ENCODE measurements around the gene NNAT.
"Not testable (repeated sequence)": the region's sequence is repeated elsewhere in the genome, so short reads cannot be mapped to it uniquely, and the experiment has no call there.

NNAT gene, protein sequence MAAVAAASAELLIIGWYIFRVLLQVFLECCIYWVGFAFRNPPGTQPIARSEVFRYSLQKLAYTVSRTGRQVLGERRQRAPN

DNA sequence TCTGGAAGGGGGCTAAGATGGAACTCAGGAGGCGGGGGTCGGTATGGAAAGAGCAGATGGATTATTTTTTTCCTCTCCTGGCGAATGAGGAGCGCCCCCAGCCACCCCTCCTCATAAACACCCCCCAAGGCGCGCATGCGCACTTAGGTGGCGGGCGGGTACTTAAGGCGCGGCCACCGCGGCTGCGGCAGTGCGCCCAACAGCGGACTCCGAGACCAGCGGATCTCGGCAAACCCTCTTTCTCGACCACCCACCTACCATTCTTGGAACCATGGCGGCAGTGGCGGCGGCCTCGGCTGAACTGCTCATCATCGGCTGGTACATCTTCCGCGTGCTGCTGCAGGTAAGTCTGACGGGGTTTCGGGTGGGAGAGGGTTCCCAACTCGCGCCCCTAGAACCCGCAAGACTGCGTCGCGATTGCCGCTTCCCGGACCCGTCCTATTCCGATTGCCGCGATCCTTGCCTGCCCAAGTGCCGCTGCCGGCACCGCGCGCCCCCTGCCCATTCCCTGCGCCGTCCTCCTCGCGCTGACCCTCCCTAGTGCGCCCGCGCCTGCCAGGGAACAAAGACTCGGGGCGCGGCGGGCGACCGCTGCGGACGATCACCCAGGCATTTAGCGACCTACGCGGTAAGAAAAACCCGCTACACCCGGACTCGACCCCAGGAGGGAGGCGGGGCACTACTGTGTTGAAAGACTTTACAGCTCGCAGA, at the start of gene NNAT:
TSS of gene NNAT (plus strand) at position 190 of the 711 bp plus-strand sequence. CDS start at position 272, 82 bp downstream.
- no peak for DNase-seq (ENCODE audit: low read depth)

DNA sequence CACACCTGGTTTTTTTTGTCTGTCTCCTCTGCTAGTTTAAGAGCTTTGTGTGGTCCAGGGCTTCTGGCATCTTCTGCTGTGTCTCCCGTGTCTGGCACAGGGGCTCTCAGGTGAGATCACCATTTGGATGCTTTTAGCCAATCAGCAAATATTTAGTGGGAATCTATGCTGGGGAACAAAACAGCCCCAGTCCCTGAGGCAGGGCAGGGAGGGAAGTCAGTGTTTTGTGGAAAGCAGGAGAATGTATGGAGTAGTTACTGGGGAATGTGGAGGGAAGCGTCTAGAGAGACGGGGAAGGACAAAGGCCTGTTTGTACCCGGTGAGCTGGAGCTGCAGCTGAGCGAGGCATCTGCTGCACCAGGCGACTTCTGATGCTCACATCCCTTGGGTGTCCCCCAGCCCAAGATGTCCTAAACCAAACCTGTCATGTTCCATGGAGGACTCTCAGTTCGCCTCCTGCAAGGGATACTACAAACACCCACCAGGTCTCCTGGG, 49.3 kb upstream of the NNAT start:
- no peak for DNase-seq (ENCODE audit: low read depth)

DNA sequence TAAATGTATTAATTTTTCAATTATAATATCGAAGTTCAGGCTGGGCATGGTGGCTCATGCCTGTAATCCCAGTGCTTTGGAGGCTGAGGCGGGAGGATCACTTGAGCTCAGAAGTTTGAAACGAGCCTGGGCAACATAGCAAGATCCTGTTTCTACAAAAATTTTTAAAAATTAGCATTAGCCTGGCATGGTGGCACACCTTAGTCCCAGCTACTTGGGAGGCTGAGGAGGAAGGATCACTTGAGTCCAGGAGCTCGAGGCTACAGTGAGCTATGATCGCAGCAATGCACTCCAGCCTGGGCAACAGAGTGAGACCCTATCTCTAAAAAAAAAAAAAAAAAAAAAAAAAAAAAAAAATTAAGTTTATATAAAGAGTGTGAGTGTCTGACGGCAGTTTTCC, 48.6 kb upstream of the NNAT start:
- not testable (repeated sequence) for DNase-seq (ENCODE audit: low read depth)

DNA sequence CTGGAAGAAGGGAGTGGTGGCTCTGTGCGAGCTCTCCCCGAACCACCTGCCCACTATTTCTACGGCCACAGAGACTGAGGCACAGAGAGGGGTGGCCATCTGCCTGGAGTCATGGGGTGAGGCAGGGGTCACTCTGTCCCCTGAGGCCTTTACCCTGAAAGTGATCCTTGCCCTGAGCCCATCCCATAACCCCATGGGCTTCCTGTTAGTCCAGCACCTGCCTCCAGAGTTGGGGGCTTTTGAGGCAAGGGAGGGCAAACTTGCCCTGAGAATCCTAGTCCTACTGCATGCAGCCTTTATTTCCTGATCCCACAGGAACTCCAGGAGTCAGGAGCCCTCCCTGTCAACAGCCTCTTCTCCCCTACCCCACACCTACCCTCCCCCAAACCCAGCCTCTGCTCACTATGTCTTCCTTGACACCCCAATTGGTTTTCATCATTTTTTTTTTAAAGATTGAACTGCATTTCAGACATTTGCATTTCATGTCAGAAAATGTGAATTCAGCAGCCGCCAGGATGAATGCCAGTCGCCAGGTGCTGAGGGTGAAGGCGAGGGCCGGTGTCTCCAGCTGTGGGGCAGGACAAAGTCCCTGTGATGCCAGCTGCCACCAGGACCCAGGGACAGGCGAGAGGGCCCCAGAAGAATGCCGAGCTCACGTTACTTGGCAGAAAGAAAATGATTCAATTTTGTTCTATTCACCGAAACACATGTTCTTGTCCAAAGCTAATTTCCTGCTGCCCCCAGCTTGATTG, 47.6 kb upstream of the NNAT start:
- no peak for DNase-seq (ENCODE audit: low read depth)

DNA sequence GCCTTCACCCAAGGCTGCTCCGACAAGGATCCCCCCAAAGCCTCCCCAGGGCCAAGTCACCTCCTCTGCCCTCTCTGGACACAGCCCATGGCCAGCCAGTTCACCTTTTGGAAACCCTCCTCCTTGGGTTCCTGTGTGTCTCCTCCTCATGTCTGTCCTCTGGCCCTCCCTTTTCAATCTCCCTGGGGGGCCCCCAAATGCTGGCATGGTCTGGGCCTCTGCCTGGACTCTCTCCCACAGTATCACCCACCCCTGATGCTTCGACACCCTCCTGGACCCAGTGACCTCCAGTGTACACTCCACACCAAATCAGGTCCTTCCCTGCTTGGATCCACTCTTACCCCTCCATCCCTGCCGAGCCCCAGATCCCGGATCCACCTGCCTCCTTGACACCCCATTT, 46.7 kb upstream of the NNAT start:
- no peak for DNase-seq (ENCODE audit: low read depth)

DNA sequence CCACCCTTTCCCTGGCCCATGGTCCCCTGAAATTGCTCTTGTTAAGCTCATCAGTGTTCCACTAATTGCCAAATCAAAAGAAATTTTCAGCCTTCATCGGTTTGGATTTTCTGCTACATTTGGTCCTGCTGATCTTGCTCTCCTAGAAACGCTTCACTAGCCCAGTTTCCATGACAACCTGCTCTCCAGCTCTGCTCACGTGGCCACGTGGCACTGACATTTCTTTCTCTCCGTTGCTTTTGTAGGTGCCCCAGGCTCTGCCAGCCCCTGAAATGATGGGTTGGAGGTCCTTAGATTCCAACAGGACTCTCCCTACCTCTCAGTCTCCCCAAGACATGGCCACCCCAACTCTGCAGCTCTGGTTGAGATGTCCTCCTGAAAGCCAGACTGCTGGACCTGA, 45.8 kb upstream of the NNAT start:
- no peak for DNase-seq (ENCODE audit: low read depth)

DNA sequence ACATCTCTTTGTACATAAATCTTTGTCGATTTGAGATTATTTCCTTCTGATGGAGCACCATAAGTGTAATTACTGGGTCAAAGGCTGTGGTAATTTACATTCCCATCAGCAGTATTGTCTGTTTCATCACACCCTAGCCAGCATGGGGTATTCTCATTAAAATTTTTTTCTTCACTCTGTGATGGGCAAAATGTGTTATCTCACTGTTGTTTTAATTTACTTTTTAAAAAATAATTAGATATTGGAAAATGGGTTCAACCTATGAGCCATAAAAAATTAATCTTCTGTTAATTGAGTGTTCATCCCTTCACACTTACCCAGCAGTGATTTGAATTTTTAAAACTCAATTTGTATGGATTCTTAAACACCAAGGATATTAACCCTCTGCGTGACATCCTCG, 44.0 kb upstream of the NNAT start:
- no peak for DNase-seq (ENCODE audit: low read depth)

DNA sequence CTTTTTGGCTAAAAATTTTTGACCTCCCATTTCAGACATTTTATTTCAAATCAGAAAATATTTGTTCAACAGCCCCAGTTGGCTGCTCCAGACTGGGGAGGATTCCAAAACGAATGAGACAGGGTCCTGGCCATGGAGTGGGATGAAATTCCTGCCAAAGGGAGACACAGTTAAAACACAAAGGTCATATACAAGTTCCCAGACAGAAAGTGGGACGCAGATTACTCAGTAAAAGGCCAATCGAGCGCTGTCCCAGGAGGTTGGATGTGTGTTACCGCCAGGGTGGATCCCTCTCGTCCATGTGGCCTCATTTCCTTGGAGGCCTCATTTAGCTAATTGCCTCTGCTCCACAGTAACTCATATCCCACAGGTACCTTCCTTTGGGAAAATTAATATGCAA, 41.8 kb upstream of the NNAT start:
- DNase-seq (ENCODE audit: low read depth): no peak

DNA sequence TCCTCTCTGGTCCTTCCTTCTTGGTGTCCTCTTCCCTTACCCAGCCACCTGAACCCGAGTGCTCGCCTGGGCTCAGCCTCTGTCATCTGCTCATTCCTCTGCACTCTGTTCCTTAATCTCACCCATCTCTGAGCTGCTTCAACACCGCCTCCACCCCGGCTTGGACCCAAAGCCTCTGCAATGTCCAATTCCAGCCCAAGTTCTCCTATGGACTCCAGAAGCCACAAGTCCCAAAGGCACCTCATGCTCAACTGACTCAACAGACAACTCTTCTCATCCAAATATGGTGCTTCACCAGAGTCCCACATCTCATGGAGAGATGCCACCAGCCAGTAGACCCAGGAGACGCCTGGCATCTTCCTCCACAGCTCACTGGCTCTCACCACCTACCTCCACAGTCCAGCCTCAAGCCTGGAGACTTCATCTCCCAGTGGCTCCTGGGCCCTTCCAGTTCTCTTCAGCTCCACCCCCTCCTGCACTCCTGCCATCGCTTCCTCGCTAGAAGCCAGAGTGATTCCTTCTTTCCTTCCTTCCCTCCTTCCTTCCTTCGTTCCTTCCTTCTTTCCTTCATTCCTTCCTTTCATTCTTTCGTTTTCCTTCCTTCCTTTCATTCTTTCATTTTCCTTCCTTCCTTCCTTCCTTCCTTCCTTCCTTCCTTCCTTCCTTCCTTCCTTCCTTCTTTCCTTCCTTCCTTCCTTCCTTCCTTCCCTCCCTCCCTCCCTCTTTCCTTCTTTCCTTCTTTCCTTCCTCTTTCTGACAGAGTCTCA, 40.9 kb upstream of the NNAT start:
- DNase-seq (ENCODE audit: low read depth): no peak

DNA sequence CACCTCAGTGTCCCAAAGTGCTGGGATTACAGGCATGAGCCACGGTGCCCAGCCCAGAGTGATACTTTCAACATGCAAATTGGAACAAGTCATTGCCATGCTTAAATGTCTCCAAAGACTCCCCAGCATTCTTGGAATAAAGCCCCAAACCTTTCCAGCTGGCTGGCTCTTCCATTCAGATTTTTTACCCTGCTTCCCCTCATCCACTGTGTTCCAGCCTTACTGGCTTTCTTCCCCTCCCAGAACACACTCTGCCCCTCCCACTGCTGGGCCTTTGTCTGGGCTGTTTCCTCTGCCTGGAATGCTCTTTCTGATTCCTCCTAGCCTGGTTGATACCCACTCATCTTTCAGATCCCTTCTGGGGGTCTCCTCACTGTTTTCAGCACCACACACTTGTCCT, 40.1 kb upstream of the NNAT start:
- no peak for DNase-seq (ENCODE audit: low read depth)

DNA sequence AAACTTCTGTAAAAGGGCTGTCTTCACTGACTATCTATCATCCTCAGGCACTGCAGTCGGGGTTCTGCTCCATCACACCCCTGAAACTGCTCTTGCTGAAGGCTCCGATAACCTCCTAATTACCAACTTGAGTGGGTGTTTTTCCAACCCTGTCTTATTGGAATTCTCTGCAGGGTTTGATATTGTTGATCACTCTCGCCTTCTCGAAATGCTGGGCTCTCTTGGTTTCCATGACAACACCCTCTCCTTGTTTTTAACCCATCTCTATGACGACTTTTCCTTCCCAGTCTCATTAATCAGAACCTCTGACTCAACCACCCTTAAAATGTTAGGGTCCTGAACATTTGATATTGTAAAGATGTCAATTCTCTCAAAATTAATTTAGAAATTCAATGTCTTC, 39.4 kb upstream of the NNAT start:
- no peak for DNase-seq (ENCODE audit: low read depth)

DNA sequence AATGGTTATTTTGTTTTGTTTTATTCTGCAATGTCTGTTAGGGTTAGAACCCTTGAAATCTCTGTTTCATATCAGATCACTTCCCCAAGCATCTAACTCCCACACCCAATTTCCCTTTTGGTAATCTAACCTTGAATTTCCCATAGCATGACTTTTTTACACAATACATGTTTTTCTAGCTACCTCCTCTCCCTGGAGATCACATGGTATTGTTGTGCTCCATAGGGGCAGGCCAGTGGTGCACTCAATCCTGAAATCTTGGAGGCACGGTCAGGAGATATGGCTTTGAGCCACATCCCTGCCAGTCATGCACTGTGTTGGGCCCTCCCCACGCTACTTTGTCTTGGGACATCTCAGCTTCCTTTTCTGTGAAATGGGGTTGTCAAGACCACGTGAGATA, 36.7 kb upstream of the NNAT start:
- DNase-seq (ENCODE audit: low read depth): no peak

DNA sequence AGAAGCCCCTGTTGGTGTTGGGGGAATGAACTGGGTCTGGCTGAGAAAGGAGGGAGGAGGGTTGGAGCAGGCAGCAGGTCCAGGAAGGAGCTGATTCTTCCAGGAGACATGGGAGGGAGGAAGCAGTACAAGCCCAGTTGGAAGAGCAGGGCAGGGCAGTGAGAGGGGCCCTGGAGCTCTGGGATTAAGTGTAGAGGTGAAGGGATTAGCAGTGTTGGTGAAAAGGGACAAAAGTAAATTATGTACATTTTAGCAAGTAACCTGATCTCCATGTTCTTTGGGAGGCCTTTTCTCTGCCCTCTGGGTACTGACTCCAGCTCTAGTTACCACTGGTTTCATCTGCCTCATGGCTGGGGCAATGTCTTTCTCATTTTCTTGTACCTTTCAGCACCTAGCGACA, 34.8 kb upstream of the NNAT start:
- not testable (repeated sequence) for DNase-seq (ENCODE audit: low read depth)

DNA sequence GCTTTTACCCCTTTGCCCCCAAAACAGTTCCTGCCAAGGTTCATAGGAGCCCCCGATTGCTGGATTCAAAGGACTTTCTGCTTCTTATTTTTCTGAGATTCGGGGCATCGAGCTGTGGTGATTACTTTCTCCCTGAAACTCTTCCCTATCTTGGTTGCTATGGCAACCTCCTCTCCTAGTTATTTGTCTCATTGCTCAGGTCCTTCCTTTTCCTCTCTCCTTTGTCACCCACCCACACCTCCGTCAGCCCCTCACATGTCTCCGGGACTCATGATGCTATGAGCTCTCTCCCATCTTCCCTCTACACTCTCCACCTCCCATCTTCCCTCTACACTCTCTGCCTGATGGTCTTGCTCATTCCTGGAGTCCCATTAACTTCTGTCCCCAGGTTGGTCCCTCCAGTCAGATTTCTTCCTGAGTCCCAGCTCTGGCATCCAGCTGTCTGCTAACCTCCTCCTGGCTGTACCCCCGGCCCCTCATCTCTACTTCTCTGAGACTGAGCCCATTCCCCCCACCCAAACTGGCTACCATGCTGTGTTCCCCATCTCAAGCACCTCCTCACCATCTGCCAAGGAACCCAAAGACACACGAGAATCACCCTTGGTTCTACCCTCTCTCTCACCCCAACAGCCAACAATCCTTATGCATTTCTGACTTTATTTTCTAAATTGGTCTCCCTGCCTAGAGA, 30.2 kb upstream of the NNAT start:
- DNase-seq (ENCODE audit: low read depth): no peak

DNA sequence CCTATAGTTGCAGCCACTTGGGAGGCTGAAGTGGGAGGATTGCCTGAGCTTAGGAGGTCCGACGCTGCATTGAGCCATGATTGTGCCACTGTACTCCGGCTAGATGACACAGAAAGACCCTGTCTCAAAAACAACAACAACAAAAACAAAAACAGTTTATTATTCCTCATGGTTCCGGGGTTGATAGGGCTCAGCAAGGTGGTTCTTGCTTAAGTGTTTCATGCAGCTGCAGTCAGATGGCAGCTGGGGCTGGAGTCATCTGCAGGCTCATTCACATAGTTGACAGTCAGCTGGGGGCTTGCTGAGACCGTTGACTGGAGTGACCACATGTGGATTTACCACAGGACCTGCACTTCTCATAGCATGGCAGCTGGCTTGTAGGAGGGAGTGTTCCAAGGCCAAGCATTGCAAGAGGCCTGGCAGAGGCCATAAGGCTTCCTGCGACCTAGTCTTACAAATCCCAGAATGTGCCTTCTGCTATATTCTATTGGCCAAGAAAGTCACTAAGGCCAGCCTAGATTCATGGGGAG, 28.9 kb upstream of the NNAT start:
- no peak for DNase-seq (ENCODE audit: low read depth)

DNA sequence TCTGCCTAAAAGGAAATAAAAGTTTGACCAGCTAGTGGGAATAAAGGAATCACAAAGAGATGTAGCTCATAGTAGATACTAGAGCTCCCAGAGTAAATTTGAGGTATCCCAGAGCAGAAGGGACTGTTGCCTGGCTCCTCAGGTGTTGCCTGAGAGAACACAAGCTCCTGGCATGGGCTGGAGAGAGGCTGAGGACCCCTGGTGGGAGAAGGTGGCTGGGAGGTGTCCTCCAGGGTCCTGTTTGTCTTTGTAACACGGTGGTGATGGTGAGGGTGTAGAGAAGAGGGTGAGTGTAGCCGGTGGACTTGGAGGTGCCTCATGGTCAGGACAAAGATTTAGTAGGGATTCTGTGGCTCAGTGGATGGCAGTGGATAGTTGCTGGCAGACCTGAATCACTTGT, 28.1 kb upstream of the NNAT start:
- DNase-seq (ENCODE audit: low read depth): no peak

DNA sequence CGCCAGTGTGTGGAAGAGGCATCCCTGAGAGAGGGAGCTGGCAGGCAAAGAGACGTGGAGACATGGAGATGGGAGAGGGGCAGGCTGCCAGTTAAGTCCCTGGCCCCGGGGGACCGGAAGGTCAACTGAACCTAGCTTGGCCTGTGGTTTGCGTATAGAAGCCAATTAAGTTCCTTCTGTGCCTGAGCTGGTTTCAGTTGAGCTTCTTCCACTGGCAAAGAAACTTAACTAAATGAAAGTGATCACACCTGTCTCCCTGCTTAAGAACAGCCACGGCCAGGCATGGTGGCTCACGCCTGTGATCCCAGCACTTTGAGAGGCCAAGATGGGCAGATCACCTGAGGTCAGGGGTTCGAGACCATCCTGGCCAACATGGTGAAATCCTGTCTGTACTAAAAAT, 26.7 kb upstream of the NNAT start:
- DNase-seq (ENCODE audit: low read depth): no peak

DNA sequence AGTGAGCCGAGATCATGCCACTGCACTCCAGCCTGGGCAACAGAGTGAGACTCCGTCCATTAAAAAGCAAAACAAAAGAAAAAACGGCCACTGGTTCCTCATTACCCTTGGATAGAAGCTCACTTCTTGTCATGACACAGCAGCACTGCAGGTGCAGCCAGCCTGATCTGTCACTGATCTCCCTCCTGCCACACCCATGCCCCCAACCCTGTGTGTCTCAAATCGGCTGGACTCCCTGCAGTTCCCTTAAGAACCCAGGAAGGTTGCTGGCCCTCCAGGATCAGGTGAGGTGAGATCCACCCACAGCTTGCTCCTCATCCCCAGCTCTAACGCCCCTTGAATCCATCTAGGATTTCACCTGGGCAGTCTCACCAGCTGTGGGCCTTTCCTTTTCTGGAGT, 26.3 kb upstream of the NNAT start:
- DNase-seq (ENCODE audit: low read depth): no peak

DNA sequence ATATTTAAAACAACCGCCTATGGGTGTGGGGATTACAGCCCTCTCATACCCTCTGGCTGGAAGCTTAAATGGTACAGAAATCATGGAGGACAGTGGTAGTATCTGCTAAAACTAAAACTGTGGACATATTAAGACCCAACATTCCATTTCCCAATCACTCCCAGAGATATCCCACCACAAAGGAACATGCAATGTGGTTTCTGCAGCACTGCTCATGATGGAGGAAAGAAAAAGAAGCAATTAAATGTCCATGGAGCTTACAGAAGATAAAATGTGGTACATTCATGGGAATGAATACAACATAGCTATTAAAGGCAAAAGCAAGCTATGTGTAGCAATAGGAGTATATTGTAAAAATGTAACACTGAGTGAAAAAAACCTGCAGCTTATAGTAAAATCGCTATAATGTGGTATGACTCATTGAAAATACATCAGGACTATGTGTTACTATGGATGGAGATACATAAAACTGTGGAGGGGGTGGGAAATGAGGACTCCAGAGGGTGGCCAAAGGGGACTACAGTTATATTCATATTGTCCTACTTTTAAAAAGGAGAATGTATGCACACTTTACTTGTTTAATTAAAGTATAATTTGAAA, 22.9 kb upstream of the NNAT start:
- DNase-seq (ENCODE audit: low read depth): no peak

DNA sequence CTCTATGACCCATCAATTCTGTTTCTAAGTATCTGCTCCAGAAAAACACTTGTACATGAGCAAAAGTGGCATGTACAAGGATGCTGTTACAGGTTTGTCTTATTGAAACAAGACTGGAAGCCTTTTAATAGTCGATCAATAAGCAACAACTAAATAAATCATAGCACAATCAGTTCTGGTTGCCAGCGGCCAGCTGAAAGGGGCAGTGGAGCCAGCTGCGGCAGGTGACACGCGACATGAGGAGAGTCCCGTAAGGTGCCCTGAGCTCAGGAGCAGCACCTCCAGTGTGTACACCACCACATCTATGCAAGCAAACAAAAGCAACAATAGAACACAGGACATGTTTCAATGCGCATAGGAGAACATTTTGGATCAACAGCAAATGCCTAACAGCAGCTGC, 20.7 kb upstream of the NNAT start:
- no peak for DNase-seq (ENCODE audit: low read depth)

DNA sequence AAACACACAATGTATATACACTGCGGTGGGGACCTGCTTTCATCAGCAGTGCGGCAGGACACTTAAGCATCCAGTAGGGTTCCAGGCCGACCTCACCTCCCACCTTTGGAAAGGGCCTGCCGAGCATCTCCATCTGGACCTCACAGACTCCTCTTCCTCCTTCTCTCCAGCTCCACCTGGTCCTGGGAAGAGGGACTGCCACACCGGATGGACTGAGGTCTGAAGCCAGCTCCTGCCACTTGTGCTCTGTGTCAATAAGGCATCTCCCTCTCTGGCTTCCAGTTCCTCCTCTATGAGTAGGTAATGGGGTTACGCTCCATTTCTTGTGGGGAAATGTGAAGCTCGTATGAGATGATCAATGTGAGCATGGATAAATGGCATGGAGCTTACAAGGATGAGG, 19.1 kb upstream of the NNAT start:
- no peak for DNase-seq (ENCODE audit: low read depth)
